ENCODE data around the gene SVEP1.

- TF ChIP-seq EZH2 (IDR thresholded peaks at IDR 0.05) (no peak), POLR2AphosphoS5 (IDR thresholded peaks at IDR 0.05; ENCODE audit: borderline replicate concordance, low read depth, low read length) (no peak)
Observed at GRCh38 chr9:110336363-110336762, 243.2 kb downstream of the SVEP1 start.
